Measurements from ENCODE around the gene ASTN2. TPM values are rescaled to one million over a fixed set of nuclear protein-coding genes. Genes with fewer than 3 reads are reported as not detected.

Gene ASTN2
- total and polyA plus RNA-seq, 4 donors, result 0.57 to 2.9 (median 1.4) TPM

DNA sequence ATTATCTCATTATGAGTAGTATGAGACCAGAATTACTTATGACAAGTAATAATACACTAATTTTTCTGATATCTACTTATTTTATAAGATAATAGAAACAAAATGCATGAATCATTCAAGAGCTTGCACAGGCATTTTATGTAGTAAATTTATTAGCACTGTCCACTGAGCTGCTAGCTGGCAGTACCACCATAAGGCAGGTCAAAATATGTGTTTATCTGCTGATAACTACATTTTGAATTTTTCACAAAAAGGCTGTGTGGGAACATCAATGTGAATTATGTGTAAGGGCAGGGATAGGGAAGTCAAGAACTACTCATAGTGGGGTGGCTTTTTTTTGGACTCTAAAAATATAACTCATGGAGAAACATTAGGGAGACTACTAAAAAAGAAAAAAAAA is 1011.7 kb downstream of the ASTN2 start:
- no peak for TF ChIP-seq ATF3 (IDR thresholded peaks at IDR 0.05)
- TF ChIP-seq TAF1 (conservative IDR thresholded peaks at IDR 0.05), result no peak
- TF ChIP-seq EGR1 (IDR thresholded peaks at IDR 0.05; ENCODE audit: low read depth in 2 of 2), result no peak
- TF ChIP-seq YY1 (IDR thresholded peaks at IDR 0.05), result no peak
- TF ChIP-seq NR2F2 (IDR thresholded peaks at IDR 0.05), result no peak
- TF ChIP-seq, protein P1, sequence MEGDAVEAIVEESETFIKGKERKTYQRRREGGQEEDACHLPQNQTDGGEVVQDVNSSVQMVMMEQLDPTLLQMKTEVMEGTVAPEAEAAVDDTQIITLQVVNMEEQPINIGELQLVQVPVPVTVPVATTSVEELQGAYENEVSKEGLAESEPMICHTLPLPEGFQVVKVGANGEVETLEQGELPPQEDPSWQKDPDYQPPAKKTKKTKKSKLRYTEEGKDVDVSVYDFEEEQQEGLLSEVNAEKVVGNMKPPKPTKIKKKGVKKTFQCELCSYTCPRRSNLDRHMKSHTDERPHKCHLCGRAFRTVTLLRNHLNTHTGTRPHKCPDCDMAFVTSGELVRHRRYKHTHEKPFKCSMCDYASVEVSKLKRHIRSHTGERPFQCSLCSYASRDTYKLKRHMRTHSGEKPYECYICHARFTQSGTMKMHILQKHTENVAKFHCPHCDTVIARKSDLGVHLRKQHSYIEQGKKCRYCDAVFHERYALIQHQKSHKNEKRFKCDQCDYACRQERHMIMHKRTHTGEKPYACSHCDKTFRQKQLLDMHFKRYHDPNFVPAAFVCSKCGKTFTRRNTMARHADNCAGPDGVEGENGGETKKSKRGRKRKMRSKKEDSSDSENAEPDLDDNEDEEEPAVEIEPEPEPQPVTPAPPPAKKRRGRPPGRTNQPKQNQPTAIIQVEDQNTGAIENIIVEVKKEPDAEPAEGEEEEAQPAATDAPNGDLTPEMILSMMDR (IDR thresholded peaks at IDR 0.05; ENCODE audit: low read depth, low read length, missing input control), result no peak
- no peak for TF ChIP-seq SP1 (IDR thresholded peaks at IDR 0.05)
- TF ChIP-seq GABPA (IDR thresholded peaks at IDR 0.05 in 1 of 2, conservative IDR thresholded peaks at IDR 0.05 in 1 of 2), result no peak
- TF ChIP-seq FOXA2 (IDR thresholded peaks at IDR 0.05), result no peak
- Histone ChIP-seq H3K9ac (ENCODE audit: low read depth in 1 of 2, low read length in 2 of 2) (no peak overlapping the region), H3K4me1 (ENCODE audit: control insufficient read depth in 4 of 4, insufficient read depth in 4 of 4, low read length in 3 of 4) (no peaks in the 10 kb centered on the region), H3K36me3 (ENCODE audit: control insufficient read depth in 4 of 4, insufficient read depth in 3 of 4, low read depth in 1 of 4, low read length in 3 of 4) (no peaks in the 10 kb centered on the region), H3K9me3 (ENCODE audit: control insufficient read depth in 4 of 4, low read length in 3 of 4) (no peaks in the 10 kb centered on the region), H3K27ac (ENCODE audit: low read depth in 1 of 2, low read length in 2 of 2) (no peak overlapping the region), H3K4me3 (ENCODE audit: low read depth in 1 of 3, low read length in 3 of 3) (no peak overlapping the region), H3K27me3 (ENCODE audit: control insufficient read depth in 4 of 4, insufficient read depth in 4 of 4, low read length in 3 of 4) (no peaks in the 10 kb centered on the region)
- DNase-seq (ENCODE audit: low spot score), result no peak

DNA sequence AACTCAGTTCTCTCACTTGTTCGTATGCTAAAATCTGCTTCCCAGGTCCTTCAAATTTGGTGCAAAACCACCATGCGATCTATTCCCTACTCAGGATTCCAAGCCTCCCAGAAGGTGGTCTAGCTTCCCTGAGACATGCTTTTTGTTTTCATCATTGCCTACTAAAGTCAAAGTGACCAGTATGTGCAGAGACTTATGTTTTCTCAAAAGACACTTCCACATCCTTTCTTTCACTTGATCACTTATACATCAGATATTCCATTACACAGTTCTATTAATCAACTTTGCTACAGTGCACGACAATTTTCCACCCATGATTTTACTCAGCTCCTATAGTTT is 1019.2 kb downstream of the ASTN2 start:
- H3K9me3 ChIP-seq (ENCODE audit: control insufficient read depth in 4 of 4, low read length in 3 of 4), result no peaks in the 10 kb centered on the region
- H3K4me3 ChIP-seq (ENCODE audit: low read depth in 1 of 3, low read length in 3 of 3), result no peak overlapping the region
- H3K27me3 ChIP-seq (ENCODE audit: control insufficient read depth in 4 of 4, insufficient read depth in 4 of 4, low read length in 3 of 4), result no peaks in the 10 kb centered on the region
- no peak overlapping the region for H3K9ac ChIP-seq (ENCODE audit: low read depth in 1 of 2, low read length in 2 of 2)
- no peak for TF ChIP-seq ATF3 (IDR thresholded peaks at IDR 0.05)
- TF ChIP-seq ZBTB33 (IDR thresholded peaks at IDR 0.05), result no peak
- no peak for TF ChIP-seq NR2F2 (IDR thresholded peaks at IDR 0.05)
- no peak overlapping the region for H3K27ac ChIP-seq (ENCODE audit: low read depth in 1 of 2, low read length in 2 of 2)
- 94% methylated on average over 3 of the region's 3 CpGs for WGBS
- H3K4me1 ChIP-seq (ENCODE audit: control insufficient read depth in 4 of 4, insufficient read depth in 4 of 4, low read length in 3 of 4), result no peaks in the 10 kb centered on the region
- no peaks in the 10 kb centered on the region for H3K36me3 ChIP-seq (ENCODE audit: control insufficient read depth in 4 of 4, insufficient read depth in 3 of 4, low read depth in 1 of 4, low read length in 3 of 4)
- no peak for DNase-seq (ENCODE audit: low spot score)

DNA sequence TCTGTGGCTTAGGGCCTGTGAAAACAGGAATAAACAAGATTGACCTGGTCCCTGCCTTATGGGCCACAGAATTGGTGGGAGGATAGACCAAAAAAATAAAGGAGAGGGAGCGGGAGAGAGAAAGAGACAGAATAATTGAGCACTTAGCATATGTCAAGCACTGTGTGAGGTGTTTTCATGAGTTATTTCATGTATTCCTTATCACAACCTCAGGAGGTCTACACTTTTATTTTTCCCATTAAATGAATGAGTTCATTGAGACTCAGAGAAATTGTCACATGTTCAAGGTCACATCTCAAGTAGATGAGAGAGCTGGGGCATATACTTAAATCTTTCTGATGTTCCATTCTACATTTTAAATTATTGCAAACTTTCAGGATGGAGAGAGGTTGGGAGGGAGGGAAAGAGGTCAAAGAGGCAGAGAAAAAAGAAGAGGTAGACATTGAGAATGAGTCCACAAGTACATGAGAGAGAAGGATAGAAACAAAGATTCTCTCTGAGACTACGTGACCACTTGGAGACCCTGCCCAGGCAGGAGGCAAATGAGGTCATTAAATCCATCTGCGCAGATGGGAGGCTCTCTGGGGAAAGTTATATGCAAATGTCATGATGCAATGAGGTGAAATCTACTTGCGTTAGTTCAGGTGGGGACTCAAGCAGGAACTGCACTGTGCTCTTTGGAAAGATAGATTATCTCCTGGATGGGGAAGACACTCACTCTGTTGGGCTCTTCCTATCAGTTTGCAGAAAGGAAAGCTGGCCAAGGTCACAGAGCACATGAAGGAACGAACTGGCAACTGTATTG is 1019.8 kb downstream of the ASTN2 start:
- Histone ChIP-seq H3K27me3 (ENCODE audit: control insufficient read depth in 4 of 4, insufficient read depth in 4 of 4, low read length in 3 of 4) (no peaks in the 10 kb centered on the region), H3K9me3 (ENCODE audit: control insufficient read depth in 4 of 4, low read length in 3 of 4) (no peaks in the 10 kb centered on the region), H3K4me3 (ENCODE audit: low read depth in 1 of 3, low read length in 3 of 3) (no peak overlapping the region), H3K27ac (ENCODE audit: low read depth in 1 of 2, low read length in 2 of 2) (no peak overlapping the region), H3K36me3 (ENCODE audit: control insufficient read depth in 4 of 4, insufficient read depth in 3 of 4, low read depth in 1 of 4, low read length in 3 of 4) (no peaks in the 10 kb centered on the region), H3K9ac (ENCODE audit: low read depth in 1 of 2, low read length in 2 of 2) (no peak overlapping the region), H3K4me1 (ENCODE audit: control insufficient read depth in 4 of 4, insufficient read depth in 4 of 4, low read length in 3 of 4) (no peaks in the 10 kb centered on the region)
- no peak for DNase-seq (ENCODE audit: low spot score)
- no peak for TF ChIP-seq NR2F2 (IDR thresholded peaks at IDR 0.05)
- TF ChIP-seq HNF4G (IDR thresholded peaks at IDR 0.05), result no peak
- no peak for TF ChIP-seq FOXA2 (IDR thresholded peaks at IDR 0.05)
- no peak for TF ChIP-seq EGR1 (IDR thresholded peaks at IDR 0.05; ENCODE audit: low read depth in 2 of 2)
- 88% methylated on average over 5 of the region's 5 CpGs for WGBS

All from liver (tissue), 9 donors.